NCI-H128 (cell line): Measurements from ENCODE around the gene RETREG3.
"Not testable (repeated sequence)": the region's sequence is repeated elsewhere in the genome, so short reads cannot be mapped to it uniquely, and the experiment has no call there.

Experiments used
- DNase-seq: peaks from one replicate; lab custom pipeline; 2025; ENCODE audit not compliant: unreplicated experiment; lab: John Stamatoyannopoulos, UW

The RETREG3 gene, protein sequence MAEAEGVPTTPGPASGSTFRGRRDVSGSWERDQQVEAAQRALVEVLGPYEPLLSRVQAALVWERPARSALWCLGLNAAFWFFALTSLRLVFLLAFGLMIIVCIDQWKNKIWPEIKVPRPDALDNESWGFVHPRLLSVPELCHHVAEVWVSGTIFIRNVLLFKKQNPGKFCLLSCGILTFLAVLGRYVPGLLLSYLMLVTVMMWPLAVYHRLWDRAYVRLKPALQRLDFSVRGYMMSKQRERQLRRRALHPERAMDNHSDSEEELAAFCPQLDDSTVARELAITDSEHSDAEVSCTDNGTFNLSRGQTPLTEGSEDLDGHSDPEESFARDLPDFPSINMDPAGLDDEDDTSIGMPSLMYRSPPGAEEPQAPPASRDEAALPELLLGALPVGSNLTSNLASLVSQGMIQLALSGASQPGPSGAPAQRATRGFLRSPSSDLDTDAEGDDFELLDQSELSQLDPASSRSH

GRCh38 chr17:42609182-42609813 lies at the start of gene RETREG3, which contains the start of gene TUBG1:
TSS of gene RETREG3 (minus strand) at chr17:42609374. CDS start at chr17:42609324, 50 bp downstream.
TSS of gene TUBG1 (plus strand) at chr17:42609683. CDS start at chr17:42609738, 55 bp downstream.
- peak; percentile 94 for DNase-seq

- no peak for DNase-seq
Observed at GRCh38 chr17:42657824-42658588, 48.8 kb upstream of the RETREG3 start.

GRCh38 chr17:42655528-42655927 lies 46.4 kb upstream of the RETREG3 start:
- DNase-seq, result no peak

DNA sequence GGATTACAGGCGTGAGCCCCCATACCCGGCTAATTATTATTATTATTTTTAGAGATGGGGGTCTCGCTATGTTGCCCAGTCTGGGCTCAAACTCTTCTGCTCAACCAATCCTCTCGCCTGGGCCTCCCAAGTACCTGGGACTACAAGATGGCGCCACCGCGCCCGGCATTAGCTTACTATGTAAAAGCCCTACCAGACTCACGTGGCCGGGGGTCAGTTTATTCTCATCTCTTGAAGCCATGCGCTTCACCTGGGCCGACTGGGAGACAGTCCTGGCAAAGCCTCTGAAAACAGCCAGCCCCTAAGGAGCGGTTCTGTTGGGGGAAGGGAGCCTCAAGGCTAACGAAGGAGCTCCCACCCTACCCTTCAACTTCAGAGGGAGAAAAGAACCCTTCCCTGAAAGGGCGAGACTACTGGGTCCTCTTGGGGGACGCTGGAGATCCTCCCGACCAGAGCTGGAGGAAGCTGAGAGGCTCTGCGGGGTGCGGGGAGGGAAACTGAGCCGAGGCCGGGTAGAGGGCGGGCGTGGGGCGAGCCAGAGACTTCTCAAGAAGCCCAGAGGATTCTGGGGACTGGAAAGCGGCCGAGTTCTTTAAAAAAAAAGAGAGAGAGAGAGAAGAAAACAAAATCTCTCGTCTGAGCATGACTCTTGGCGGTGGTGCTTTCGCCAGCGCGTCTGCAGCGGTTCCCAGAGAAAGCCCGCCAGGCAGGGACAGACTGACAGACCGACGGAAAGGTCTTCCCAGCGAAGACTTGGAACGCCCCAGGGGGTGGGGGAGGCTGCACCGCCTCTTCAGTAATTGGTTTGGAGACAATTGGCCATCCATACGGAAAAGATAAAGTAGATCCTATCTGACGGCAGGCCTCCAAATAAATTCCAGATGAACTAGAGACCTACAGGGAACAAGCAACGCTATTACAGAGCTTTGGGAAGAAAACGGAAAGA lies 44.3 kb upstream of the RETREG3 start:
- DNase-seq, result no peak

- no peak for DNase-seq
Observed at GRCh38 chr17:42651392-42651791, 42.2 kb upstream of the RETREG3 start.

DNA sequence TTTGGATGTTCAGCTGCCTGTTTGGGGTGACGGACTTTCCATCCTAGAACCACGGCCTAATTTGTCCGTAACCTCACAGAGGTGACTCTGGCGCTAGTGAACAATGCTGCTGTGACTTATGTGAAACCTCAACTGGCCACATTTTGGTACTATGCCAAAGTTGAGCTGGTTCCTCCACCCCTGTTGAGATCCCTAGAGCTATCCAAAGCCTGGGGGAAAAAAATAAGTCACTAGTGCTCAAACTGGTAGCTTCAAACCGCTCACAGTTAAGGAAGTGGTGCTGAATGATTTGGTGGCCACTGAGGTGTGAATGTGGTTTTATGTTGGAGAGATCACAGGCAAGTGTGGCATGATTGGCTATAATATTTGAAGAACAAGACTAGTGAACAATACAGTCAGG lies 38.6 kb upstream of the RETREG3 start:
- DNase-seq, result no peak

GRCh38 chr17:42642336-42642735 lies 33.2 kb upstream of the RETREG3 start:
- DNase-seq, result no peak

DNA sequence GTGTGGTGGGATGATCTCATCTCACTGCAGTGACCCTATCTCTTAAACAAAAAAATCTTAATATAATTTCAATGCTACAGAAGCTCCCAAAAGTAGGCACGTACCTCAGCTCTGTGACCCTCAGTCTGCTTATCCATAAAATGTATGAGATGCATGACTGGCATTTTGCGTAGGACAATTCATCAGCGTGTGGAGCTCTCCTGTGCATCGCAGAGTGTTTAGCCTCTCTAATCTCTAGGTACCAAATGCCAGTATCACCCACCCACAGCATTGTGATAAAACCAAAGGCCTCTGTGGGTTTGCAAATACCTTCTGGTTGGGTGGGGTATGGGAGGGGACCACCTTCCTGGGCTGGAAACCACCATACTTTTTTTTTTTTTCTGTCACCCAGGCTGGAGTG lies 30.9 kb upstream of the RETREG3 start:
- DNase-seq, result no peak

- no peak for DNase-seq
Observed at GRCh38 chr17:42639525-42640113, 30.4 kb upstream of the RETREG3 start.

DNA sequence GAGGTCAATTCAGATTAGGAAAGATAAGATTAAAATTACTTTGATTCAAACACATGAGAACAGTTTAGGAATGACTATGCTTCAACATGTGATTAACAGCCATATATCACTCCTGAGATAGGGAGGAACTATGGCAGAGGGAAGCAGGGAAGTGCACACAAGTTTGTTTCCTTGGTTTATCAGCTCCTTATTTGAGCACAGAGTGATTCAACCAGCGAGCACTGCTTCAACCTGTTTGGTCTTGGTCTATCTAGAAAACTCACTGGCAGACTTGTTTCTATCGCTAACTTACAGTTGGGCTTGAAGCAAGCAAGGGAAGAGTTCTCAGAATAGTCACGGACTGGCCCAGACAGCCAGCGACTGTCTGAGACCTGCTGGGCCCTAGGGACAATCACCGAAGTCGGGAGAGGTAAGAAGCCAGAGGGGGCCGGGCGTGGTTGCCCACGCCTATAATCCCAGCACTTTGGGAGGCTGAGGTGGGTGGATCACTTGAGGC lies 23.8 kb upstream of the RETREG3 start:
- no peak for DNase-seq

- DNase-seq, result no peak
Observed at GRCh38 chr17:42629411-42630009, 20.3 kb upstream of the RETREG3 start.

DNA sequence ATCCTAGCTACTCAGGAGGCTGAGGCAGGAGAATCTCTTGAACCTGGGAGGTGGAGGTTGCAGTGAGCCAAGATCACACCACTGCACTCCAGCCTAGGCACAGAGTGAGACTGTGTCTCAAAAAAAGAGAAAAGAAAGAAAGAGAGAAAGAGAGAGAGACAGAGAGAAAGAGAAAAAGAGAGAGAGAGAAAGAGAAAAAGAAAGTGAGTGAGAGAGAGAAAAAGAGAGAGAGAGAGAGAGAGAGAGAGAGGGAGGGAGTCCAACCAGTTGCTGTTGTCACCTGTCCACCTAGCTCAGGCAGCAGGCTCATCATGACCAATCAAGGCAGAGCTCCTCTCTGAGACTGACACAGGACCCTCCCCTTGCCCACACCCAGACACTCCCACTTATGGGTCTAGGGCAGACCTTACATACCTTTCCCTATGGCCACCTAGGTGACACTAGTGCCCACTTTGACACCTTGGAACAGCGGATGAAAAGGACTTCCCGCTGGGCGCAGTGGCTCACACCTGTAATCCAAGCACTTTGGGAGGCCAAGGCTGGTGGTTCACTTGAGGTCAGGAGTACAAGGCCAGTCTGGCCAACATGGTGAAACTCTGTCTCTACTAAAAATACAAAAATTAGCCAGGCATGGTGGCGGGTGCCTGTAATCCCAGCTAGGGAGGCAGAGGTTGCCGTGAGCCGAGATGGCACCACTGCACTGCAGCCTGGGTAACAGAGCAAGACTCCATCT lies 18.0 kb upstream of the RETREG3 start:
- not testable (repeated sequence) for DNase-seq

DNA sequence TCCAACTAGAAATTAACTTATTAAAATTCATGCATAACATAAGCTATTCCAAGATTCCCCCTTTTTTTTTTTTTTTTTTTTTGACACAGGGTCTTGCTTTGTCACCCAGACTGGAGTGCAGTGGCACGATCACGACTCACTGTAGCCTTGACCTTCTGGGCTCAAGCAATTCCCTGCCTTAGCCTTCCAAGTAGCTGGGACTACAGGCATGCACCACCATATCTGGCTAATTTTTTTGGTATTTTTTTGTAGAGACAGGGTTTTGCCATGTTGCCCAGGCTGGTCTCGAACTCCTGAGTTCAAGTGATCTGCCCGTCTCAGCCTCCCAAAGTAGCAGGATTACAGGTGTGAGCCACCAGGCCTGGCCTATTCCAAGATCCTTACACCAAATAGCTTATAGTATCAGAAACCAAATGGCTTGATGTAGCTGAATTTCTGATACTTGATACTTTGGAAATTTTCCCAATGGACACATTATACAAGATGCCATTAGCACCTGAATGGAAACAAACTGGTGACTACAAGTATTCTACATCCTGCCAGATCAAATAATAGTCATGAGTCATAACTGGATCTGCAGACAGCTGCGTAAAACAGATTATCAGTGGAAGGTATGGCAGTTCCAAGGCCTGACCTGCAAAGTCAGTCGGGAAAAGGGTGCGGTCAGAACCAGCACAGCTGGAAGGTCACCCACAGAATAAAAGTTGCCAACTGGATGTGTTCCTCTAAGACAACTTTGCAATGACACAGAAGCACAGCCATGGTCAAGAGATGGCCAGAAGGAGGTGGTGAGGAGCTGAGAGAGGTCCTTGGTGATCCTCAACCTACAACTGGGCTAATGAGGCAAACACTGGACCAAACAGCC lies 14.8 kb upstream of the RETREG3 start:
- no peak for DNase-seq

GRCh38 chr17:42623271-42623670 lies 14.1 kb upstream of the RETREG3 start:
- DNase-seq, result no peak

GRCh38 chr17:42621987-42622386 lies 12.8 kb upstream of the RETREG3 start:
- DNase-seq, result not testable (repeated sequence)

DNA sequence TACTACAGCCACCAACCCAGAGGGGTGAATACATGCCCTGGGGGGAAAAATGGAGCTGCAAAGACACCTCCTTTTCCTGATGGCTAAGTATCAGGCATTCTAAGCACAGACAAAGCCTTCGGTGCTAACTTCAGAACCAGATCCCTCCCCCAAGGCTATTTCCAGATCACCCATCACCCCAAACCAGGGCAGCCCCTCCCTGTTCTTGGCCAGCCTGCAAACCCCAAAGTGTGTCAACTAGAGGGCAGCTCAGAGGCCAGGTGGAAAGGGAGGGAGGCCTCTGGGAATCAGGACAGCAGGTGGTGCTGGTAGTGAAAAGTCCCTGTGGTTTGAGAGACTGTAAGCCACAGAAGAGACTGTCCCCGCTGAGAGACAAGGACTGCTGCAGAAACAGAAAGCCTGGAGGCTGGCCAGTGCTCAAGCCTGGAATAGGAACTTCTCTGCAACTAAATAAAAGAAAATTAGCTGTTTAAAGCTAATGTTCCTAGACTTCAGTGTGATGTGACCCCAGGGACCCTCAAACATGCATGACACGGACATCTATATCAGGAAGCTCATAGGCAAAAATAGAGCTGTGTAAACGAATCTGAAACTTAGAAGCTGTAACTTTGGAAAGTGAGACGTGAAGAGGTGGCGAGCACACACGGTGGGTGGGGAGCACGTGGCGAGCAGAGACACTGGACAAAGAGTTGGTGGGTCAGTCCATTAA lies 9.4 kb upstream of the RETREG3 start:
- no peak for DNase-seq

- DNase-seq, result no peak
Observed at GRCh38 chr17:42617956-42618431, 8.8 kb upstream of the RETREG3 start.
